ENCODE results near the gene ADAMTS10.
"Not testable (repeated sequence)": the region's sequence is repeated elsewhere in the genome, so short reads cannot be mapped to it uniquely, and the experiment has no call there.

The ADAMTS10 gene

DNA sequence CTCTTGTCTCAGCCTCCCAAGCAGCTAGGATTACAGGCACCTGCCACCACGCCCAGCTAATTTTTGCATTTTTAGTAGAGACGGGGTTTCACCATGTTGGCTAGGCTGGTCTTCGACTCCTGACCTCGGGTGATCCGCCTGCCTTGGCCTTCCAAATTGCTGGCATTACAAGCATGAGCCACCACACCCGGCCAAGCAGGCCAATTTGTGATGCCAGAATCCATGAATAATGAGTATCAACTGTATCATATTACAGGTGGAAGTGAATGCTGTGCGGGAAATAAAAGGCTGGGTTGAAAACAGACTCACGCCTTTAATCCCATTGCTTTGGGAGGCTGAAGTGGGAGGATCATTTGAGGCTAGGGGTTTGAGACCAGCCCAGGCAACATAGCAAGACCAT lies 16.3 kb upstream of the ADAMTS10 start:
- DNase-seq (ENCODE audit: low read depth, low spot score): no peak

DNA sequence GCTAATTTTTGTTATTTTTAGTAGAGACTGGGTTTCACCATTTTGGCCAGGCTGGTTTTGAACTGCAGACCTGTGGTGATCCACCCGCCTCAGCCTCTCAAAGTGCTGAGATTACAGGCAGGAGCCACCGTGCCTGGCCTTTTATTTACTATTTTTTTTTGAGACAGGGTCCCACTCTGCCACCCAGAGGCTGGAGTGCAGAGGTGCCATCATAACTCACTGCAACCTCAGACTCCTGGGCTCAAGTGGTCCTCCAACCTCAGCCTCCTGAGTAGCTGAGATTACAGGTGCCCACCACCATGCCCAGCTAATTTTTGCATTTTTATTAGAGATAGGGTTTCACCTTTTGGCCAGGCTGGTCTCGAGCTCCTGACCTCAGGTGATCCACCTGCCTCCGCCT lies 12.4 kb upstream of the ADAMTS10 start:
- DNase-seq (ENCODE audit: low read depth, low spot score): peak; percentile 51

DNA sequence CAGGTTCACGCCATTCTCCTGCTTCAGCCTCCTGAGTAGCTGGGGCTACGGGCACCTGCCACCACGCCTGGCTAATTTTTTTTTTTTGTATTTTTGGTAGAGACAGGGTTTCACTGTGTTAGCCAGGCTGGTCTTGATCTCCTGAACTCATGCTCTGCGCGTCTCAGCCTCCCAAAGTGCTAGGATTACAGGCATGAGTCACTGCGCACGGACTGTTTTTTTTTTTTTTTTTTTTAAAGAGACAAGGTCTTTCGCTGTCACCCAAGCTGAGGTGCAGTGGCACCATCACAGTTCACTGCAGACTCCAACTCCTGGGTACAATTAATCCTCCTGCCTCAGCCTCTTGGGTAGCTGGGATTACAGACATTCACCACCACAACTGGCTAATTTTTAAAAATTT lies 8.2 kb upstream of the ADAMTS10 start:
- DNase-seq (ENCODE audit: low read depth, low spot score): no peak

DNA sequence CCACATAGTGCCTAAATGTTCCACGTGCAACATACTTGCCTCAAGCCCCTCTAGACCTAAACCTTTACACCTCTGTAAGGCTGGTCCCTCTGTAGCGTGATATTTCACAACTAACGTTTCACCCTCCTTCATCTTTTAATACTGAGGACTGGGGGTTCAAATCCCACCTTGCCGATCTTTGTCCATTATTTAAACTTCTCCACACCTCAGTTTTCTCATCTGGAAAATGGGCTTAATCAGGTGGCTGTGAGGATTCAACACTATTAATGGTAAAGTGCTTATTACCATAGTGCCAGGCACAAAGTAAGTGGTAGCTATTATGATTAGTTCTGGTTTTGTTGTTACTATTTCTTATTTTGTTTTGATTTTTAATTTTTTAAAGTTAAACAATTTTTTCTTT lies 7.5 kb upstream of the ADAMTS10 start:
- DNase-seq (ENCODE audit: low read depth, low spot score): no peak

DNA sequence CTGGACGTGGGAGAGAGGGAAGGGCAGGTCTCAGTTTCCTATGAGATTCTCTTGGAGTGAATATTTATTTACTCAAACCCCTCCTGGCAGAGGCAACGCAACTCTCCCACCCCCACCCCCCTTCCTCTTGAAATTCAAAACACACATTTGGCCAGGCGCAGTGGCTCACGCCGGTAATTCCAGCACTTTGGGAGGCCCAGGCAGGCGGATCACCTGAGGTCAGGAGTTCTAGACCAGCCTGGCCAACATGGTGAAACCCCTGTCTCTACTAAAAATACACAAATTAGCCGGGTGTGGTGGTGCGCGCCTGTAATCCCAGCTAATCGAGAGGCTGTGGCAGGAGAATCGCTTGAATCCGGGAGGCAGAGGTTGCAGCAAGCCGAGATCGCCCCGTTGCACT lies 6.8 kb upstream of the ADAMTS10 start:
- not testable (repeated sequence) for DNase-seq (ENCODE audit: low read depth, low spot score)

DNA sequence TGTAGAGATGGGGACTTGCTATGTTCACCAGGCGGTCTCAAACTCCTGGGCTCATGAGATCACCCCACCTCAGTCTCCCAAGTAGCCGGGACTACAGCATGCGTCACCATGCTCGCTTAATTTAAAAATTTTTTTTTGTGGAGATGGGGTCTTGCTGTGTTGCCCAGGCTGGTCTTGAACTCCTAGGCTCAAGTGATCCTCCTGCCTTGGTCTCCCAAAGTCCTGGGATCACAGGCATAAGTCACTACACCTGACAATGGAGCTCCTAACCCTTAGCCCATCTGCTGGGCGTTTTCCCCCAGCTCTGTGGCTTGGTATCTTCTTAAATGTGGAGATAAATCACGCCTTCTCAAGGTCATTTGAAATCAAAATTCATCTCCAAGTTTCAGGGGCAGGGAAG lies 6.3 kb upstream of the ADAMTS10 start:
- DNase-seq (ENCODE audit: low read depth, low spot score): no peak

DNA sequence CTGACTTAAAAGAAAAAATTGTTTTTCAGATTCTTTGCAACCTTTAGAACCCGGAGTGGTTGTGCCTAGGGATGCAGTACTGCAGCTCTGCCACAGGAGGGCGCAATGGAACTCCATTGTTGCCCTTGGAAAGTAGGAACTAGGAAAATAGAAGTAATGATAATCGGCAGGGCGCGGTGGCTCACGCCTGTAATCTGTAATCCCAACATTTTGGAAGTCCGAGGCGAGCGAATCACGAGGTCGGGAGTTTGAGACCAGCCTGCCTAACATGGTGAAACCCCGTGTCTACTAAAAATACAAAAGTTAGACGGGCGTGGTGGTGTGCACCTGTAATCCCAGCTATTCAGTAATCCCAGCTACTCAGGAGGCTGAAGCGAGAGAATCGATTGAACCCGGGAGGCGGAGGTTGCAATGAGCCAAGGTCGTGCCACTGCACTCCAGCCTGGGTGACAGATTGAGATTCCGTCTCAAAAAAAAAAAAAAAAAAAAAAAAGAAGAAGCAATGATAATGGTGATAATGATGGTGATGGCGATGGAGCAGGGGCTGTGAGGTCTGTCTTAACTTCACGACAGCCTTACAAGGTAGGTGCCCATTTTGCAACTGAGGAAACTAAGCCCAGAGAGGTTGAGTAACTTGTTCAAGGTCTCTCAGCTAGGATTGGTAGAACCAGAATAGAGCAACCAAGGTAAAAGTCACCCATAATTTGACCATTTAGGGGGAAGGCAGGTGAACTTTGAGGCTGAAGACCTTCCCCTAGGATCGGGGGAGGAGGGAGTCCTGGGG lies 5.5 kb upstream of the ADAMTS10 start:
- peak; percentile 72 for DNase-seq (ENCODE audit: low read depth, low spot score)

DNA sequence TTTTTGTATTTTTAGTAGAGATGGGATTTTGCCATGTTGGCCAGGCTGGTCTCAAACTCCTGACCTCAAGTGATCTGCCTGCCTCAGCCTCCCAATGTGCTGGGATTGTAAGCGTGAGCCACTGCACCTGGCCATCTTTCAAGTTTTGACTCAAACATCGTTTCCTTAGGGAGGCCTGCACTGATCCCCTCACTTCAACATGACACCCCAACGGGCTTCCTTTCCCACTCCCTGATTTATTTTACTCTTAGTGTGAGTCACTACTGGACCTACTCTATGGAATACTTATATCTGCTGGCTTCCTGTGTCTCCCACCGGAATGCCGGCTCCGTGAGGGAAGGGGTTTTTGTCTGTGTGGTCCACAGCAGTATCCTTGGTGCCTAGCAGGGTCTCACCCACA lies 4.5 kb upstream of the ADAMTS10 start:
- DNase-seq (ENCODE audit: low read depth, low spot score): no peak

DNA sequence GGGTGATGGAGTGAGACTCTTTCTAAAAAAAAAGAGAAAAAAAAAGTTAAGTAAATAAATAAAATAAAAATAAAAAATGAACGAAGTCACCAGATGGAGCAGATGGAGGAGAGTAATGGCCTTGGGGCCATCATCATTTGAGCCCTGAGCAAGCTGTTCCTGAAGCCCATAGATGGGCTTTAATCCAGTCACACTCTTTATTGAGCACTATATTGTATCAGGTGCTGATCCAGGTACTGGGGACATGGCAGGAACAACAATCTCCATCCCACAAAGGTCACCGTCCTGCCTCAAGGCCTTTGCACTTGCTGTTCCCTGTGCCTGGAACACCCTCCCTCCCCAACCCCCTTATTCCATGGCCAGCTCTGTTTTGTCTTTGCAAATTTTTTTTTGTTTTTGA lies 3.9 kb upstream of the ADAMTS10 start:
- DNase-seq (ENCODE audit: low read depth, low spot score): no peak

DNA sequence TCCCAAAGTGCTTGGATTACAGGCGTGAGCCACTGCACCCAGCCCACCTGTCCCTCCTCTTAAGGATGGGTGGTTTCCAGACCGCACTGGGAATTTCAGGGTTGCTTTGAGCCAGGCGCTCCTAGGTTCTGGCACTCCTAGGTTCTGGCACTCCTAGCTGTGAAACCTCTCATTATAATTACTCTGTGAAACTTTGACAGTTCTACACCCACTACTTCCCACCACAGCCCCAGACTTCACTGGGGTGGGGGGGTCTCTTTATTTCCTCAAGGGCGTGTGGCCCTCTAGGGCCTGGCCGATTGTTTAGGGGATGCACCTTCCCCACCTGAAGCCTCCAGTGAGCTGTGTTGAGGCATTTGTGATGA lies 2.3 kb upstream of the ADAMTS10 start:
- DNase-seq (ENCODE audit: low read depth, low spot score): no peak

DNA sequence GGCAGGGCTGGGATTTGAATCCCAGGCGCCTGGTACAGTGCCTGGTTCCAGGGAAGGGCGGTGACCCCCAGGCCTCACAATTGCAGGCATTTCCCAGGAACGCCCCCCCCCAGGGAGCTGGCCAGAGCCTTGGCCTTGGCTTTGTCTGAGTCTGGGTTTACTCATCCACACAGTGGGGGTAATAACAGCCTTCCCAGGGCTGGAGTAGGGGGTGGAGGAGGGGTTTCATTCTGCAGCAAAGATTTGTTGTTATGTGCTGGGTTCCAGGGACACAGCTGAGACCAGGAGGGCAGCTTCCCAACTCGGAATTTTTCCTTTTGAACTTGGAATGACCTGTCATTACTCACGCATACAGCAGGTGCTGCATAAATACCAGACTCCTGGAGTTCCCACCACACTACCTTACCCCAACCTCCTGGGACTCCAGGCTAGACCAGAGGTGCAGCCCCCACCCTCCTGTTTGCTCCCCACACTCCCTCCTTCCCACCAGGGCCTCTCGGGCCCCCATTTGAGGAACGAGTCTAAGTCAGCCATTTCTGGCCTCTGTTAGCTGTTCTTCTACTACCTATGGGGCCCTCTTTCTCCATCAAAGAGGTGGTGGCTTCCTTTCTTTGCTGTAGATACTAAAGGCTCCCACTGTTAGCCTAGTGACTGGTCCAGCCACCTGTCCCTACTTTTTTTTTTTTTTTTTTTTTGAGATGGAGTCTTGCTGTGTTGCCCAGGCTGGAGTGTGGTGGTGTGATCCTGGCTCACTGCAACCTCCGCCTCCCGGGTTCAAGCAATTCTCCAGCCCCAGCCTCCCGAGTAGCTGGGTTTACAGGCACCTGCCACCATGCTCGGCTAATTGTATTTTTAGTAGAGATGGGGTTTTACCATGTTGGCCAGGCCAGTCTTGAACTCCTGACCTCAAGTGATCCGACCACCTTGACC lies 1.6 kb upstream of the ADAMTS10 start:
- no peak for DNase-seq (ENCODE audit: low read depth, low spot score)

DNA sequence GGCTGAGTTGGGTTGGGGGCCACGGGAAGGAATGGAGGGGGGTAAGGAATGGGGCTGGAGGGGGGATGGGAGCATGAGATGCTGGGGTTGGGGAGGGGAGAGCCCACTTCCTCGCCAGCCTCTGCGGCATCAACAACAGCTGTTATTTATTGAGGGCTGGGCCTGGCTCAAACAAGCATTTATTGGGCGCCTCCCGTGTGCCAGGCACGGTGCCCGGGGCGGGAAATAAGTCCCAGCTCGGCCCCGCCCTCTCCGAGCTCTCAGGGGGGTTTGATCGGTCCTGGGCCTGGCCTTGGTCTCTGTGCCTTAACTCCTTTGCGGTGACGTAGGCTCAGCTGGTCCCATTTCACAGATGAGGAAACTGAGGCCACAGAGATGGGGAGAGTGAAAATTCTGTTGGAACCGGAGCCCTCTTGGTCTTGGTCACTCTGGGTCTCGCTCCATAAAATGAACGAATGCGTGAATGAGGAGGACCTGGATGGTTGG lies 919 bp upstream of the ADAMTS10 start:
- DNase-seq (ENCODE audit: low read depth, low spot score): no peak

DNA sequence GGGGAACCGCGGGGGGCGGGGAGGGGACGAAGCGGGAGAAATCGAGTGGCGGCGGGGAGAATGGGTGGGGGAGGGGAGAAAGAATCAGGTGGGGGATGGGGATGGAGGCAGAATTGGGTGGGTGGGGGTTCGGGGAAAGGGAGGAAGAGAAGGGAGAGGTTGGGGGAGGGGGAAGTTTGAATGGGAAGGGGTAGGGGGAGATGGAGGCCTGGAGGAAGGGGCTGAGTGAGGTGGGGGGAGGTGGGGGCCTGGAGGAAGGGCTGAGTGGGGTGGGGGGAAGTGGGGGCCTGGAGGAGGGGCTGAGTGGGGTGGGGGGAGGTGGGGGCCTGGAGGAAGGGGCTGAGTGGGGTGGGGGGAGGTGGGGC lies 403 bp upstream of the ADAMTS10 start:
- no peak for DNase-seq (ENCODE audit: low read depth, low spot score)

DNA sequence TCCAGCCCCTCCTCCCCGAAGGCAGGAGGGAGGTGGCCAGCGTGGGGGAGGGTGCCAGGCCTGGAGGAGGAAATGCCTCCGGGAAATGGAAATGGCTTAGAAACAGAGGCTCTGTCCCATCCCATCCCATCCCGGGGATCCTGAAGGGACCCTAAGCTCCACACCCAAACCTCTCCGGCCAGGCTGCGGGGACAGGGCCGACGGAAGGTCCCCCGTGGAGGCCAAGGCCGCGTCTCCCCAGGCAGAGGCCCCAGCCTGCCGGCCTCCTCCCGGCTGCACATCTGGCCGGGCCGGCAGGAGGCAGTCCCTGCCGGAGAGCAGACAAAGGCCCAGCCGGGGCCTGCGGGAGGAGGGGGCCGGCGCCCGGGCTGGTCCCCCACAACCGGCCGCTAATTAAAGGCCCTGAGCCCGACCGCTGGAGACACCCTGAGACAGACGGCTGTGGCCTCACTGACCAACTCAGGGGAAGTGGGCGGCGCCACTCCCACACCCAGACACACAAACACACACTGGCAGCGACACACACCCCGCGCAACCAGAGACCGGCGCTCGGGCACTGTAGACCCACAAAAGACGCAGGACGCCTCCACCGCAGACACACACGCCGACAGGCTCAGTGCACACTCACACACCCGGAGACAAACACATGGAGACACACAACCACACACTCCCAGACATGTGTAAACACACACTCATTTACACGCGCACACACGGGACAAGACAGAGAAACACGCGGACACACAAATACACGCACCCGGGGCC lies 1.1 kb downstream of the ADAMTS10 start:
- DNase-seq (ENCODE audit: low read depth, low spot score): peak; percentile 87

DNA sequence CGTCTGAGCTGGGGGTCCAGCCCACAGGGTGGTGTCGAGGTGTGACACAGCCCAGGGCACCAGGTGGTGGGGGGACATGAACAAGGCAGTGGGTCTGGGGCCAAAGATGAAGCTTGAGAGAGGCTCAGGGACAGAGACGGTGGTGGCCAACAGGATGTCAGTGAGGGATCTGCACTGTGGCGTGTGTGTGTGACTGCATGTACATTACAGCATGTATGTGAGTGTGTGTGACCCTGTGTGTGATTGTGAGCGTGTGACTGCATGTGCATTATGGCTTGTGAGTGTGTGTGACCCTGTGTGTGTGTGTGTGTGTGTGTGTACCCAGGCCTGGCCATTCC lies 1.6 kb downstream of the ADAMTS10 start:
- DNase-seq (ENCODE audit: low read depth, low spot score): no peak

DNA sequence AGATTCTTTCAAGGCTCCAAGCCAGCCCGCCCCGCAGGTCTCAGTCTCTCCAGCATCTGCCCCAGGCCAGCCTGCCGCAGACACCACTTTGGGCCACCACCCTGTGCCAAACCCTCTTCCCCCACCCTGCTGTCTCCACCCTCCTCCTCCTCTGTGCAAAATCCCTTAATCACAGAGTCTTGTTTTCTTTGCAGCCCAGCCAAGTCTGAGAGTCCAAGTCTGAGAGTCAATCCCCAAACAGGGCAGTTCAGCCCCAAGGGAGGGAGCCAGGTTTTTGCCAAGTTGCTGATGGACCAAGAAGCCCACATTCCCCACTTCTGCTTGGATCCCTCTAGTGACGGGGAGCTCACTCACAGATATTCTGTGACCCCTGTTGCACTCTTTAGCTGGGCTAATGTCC lies 3.1 kb downstream of the ADAMTS10 start:
- DNase-seq (ENCODE audit: low read depth, low spot score): no peak

DNA sequence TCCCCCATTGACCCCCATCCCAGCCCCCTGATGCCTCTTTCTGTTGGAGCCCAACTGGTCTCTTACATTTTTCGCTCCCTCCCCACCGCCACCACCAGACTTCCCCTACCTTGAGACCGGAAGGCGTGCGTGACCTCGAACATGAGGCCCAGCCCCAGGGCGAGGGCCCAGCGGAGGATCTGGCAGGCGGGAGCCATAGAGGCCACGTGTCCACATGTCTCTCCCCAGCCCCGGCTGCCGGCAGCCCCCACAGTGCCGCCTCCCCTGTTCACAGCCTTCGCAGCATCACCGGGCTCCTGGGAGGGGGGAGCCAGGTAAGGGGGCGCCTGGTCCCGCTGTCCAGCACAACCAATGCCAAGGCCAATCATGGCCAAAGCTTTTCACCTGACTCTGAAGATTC lies 5.0 kb downstream of the ADAMTS10 start:
- no peak for DNase-seq (ENCODE audit: low read depth, low spot score)

DNA sequence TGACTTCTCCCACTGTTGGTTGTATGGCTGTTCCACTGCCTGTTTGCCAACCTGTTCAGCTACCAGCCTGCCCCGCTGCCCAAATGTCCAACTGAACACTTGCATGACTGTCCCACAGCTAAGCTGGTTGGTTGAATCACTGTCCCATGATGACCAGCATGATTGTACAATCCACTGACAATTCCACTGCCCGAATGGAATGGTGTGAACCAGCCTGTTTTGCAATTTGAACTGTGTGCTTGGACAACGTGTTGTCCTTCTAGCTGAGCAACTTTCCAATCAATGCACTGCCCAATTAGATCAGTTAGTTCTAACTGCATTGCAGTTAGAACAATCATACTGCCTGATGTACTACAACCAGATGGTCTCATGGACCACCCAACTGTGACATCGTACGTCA lies 8.7 kb downstream of the ADAMTS10 start:
- no peak for DNase-seq (ENCODE audit: low read depth, low spot score)

DNA sequence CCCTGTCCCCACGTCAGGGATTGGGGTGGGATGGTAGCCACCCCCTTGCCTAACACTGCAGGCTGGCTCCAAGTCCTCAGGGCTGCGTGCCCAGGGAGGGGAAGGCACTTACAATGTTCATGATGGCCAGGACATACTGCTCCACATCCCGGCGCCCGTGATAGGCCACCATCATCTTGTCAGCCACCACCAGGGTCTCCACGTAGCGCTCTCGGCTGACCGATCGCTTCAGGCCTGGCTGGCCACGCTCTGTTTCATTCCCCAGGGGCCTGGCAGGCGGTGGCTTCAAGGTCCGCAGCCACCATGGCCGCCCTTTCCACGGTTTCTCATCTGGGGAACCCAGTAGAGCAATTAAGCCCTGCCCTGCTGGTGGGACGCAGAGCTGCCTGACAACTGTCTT lies 9.7 kb downstream of the ADAMTS10 start:
- DNase-seq (ENCODE audit: low read depth, low spot score): no peak

DNA sequence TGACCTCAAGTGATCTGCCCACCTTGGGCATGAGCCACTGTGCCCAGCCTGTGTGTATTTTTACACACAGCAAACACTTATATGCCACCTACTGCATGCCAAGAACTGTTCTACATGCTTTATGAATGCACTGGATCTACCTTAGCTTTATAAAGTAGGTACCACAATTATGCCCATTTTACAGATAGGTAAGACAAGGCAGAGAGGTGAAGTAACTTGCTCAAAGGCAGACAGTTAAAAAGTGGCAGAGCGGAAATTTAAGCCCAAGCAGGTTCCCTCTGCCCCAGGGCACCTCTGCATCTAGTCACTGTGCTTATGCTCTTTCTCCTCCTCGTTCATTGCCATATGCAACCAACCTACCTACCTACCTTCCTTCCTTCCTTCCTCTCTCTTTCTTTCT lies 10.5 kb downstream of the ADAMTS10 start:
- no peak for DNase-seq (ENCODE audit: low read depth, low spot score)

DNA sequence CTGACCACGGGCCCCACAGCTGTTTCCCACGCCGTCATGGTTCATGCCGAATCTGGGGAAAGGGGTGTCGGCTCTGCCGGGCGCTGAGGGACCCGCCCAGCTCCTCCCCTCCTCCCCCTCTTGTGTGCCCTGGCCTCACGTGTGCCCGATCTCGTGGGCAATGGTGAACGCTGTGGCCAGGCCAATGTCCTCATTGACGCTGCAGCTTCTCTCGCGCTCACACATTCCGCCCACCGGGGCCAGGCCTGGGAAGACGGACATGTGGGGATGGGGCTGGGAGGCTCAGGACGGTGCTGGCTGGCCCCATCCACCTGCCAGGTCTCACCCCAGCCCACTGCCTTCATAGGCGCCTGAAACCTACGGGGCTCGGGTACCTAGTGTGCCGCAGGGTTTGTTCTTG lies 14.3 kb downstream of the ADAMTS10 start:
- DNase-seq (ENCODE audit: low read depth, low spot score): no peak

DNA sequence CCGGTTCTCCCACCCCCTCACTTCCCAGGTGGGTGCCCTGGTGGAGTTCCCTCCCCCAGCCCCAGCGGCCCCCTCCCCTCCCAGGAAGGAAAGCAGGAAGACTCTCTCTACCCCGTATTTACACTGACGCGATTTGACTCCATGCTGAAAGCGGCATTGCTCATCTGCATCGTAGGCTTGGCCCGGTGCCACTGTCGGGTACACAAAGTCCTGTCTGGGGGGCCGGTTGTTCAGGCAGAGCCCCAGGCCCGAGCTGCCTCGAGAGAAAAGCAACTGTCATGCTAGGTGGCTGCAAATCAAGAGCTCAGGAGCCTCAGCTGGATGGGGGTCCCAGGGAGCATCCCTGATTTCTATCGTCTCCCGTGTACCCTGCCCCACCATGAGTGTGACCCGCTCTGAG lies 14.9 kb downstream of the ADAMTS10 start:
- DNase-seq (ENCODE audit: low read depth, low spot score): no peak

Measured in ELF-1 (cell line).